GM12875 (cell line): Measurements from ENCODE around the gene VPS13D.

ENCODE experiments used
- H3K4me3 ChIP-seq: one replicate; pipeline ENCODE4 v1.5.1; 2011; ENCODE audit warnings: low read depth, low read length, control low read depth
- TF ChIP-seq, protein P1 (sequence below): IDR thresholded peaks from 2 replicates; pipeline ENCODE4 v1.5.1; 2011; ENCODE audit warnings: low read depth, mild to moderate bottlenecking, control low read depth, inconsistent platforms, low read length, moderate library complexity, borderline replicate concordance; ENCODE audit not compliant: insufficient read depth

VPS13D gene

DNA sequence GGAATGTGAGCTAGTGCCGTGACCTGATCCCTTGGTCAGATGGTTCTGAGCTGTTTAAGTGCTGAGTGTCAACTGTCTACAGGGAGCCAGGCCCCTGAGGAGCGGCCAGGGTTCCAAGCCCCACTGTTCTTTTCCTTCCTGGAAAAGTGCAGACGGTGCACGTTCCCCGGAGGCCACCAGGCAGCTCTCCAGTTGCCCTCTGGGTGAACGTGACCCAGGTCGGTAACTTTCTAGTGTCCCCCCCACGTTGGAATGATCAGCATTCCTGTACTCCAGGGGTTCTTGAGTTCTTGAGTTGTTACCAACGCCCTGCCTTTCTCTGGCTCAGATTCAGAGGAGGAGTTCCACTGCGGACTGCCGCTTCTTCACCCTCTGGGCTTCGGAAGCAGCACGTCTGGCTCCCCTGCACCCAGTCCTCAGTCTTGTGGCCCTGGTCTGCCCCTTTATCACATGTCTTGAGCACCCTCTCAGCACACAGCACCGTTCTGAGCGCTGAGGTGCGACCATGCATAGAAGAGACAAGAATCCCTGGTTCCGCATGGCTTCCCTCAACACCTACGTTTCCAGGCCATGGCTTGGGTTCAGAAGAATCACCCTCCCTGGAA is 256.7 kb downstream of the VPS13D start:
- H3K4me3 ChIP-seq = no peak overlapping the region
- TF ChIP-seq, protein P1, sequence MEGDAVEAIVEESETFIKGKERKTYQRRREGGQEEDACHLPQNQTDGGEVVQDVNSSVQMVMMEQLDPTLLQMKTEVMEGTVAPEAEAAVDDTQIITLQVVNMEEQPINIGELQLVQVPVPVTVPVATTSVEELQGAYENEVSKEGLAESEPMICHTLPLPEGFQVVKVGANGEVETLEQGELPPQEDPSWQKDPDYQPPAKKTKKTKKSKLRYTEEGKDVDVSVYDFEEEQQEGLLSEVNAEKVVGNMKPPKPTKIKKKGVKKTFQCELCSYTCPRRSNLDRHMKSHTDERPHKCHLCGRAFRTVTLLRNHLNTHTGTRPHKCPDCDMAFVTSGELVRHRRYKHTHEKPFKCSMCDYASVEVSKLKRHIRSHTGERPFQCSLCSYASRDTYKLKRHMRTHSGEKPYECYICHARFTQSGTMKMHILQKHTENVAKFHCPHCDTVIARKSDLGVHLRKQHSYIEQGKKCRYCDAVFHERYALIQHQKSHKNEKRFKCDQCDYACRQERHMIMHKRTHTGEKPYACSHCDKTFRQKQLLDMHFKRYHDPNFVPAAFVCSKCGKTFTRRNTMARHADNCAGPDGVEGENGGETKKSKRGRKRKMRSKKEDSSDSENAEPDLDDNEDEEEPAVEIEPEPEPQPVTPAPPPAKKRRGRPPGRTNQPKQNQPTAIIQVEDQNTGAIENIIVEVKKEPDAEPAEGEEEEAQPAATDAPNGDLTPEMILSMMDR = no peak

DNA sequence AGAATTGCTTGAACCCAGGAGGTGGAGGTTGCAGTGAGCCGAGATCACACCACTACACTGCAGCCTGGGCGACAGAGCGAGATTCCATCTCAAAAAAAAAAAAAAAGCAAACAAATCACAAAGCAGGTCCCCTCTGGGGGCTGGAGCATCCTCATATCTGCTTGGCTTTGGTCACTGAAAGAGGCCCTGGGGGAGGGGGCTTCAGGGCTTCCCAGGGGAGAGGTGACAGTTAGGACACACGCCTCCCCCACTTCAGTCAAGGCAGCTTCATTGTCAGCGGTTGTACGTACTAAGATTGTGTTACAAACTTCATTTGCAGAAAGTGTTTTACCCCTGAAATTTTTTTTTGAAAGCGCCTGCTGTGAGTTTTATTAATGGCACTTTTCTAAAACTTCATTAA is 257.7 kb downstream of the VPS13D start:
- TF ChIP-seq, protein P1 = no peak
- no peak overlapping the region for H3K4me3 ChIP-seq

DNA sequence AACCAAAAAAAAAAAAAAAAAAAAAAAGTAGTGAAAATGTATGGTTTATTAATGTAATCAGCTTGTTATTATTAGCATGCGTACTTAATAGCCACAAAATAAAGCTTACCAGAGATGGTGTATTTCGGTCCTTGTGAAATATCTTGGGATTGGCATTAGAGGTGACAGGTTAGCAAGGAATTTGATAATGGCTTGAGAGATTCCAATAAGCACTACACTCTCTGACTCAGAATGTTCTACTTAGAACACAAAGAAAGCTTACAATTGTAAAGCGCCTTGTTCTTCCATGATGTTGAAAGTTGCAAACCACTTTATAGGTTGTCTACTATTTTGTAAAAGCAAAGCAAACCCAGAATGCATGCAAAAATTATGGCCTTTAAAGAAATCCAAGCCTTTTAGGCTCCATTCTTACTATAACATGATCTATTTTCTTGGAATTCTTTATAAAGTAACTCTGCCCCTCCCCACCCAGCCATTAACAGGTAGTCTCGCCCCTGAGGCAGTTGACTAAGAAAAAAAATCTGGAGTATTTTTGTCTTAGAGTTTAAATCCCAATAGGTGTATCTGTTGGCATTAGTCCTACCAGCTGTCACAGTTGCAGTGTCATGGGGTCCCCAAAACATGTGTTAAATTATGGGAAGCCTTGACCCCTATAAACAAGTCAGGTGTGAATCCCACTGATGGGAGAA is 259.0 kb downstream of the VPS13D start:
- TF ChIP-seq, protein P1 = no peak

DNA sequence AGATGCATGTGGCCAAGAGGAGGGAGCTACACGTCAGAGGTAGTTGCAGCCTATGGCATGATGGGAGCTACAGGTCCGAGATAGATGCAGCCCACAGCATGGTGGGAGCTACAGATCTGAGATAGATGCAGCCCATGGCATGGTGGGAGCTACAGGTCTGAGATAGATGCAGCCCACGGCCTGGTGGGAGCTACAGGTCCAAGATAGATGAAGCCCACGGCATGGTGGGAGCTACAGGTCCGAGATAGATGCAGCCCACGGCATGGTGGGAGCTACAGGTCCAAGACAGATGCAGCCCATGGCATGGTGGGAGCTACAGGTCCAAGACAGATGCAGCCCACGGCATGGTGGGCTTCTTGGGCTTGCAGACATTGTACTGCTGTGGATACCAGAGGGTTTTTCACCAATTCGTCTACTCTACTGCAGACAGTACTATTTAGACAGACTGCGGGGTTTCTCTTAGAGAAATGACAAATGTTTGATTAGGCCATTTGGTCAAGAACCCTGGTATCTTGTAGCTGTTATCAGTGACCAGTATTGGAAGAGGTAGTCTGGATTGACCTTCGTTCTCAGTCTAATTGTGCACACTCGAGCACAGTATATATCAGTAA is 260.8 kb downstream of the VPS13D start:
- no peak overlapping the region for H3K4me3 ChIP-seq
- TF ChIP-seq, protein P1 = no peak

More for the DNA sequence above, 259.0 kb downstream of the VPS13D start:
- no peak overlapping the region for H3K4me3 ChIP-seq

DNA sequence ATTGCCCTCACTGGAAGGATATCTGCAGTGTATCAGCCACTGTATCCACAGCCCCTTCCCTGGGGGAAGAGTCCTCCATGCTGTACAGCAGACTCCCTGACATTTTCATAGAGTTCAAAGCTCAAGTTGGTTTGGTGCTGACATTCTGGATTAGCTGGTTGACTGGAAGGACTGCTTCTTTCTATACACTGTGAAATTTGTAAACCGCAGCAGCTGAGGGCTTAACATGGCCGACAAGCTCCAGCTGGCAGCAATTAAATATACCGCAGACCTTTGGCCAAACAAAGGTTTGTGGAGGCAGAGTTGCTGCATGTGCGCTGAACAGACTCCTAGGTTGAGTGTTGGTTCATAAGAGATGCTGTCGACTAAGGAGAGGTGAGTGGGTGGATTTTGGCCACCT is 261.8 kb downstream of the VPS13D start:
- TF ChIP-seq, protein P1 = no peak
- H3K4me3 ChIP-seq = no peak overlapping the region

DNA sequence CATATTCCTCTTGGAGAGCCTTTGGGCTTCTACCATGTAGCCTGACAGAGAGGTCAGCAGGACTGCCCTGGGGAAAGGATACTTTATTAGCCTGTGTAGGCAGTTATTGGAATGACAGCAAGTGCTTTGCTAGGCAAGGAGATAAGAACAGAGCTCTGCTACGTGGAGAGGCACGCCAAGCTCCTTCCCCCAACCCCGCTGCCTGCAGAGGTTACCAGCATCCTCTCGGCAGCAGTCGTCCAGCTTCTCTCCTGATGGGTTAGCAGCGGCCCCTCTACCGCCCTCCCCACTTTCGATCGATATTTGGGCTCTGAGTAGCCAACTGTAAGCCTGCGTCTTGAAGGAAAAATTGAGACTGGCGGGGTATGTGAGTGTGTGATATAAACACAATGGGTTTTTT is 265.9 kb downstream of the VPS13D start:
- TF ChIP-seq, protein P1 = no peak
- no peak overlapping the region for H3K4me3 ChIP-seq
